Upper lobe of right lung (tissue), 1 donor: Measurements from ENCODE around the gene PIGR. TPM values are rescaled to one million over a fixed set of nuclear protein-coding genes. Genes with fewer than 3 reads are reported as not detected.

Experiments
- ATAC-seq: fragments of 200-7000 bp; cut with Tn5 transposase; one replicate; pipeline ENCODE4 v1.9.1; 2020; ENCODE audit warnings: mild to moderate bottlenecking, moderate library complexity
- DNase-seq: peaks from one replicate; pipeline ENCODE4 v3.0.0-alpha.2; 2020
- H3K27ac ChIP-seq: fragments of 200-600 bp; one replicate; pipeline ENCODE4 v1.8.0; 2022
- H3K27me3 ChIP-seq: fragments of 200-600 bp; one replicate; pipeline ENCODE4 v1.8.0; 2022; ENCODE audit warnings: mild to moderate bottlenecking
- H3K36me3 ChIP-seq: fragments of 200-600 bp; one replicate; pipeline ENCODE4 v1.8.0; 2022
- H3K4me1 ChIP-seq: fragments of 200-600 bp; one replicate; pipeline ENCODE4 v1.8.0; 2022
- H3K4me3 ChIP-seq: fragments of 200-600 bp; one replicate; pipeline ENCODE4 v1.8.0; 2022; ENCODE audit warnings: mild to moderate bottlenecking
- H3K9me3 ChIP-seq: fragments of 200-600 bp; one replicate; pipeline ENCODE4 v1.8.0; 2022
- intact Hi-C: fragments of 100-400 bp; cut with DNase I; formaldehyde crosslinking; loops from one replicate; pipeline ENCODE4 v1.11.0; 2022
- total RNA-seq: library from RNA; stranded (reverse); fragmentation: NEBNext Ultra II Directional; extraction: Animal tissue kit (Norgen Biotek cat#: 25700); gene quantifications from one replicate; pipeline ENCODE4 v1.2.1, GENCODE V29; 2021
- TF ChIP-seq, protein P1 (sequence below): fragments of 200-600 bp; IDR thresholded peaks from one replicate; pipeline ENCODE4 v1.8.0; 2022; ENCODE audit warnings: antibody characterized with exemption
- donor health status: DM: no; HTN: yes; CAD: no; lungs with severe emphysema.

PIGR gene
- total RNA-seq, 1 donor from 2014 or later: 700 TPM

GRCh38 chr1:206909161-206909882 is 36.9 kb downstream of the PIGR start:
- intact Hi-C loops: no loop called here
- Histone ChIP-seq H3K27ac (peak overlapping the region; percentile 75), H3K36me3 (peaks cover 3% of the 10 kb centered on the region), H3K9me3 (no peaks in the 10 kb centered on the region), H3K4me3 (peak overlapping the region; percentile 55), H3K4me1 (peaks cover 29% of the 10 kb centered on the region), H3K27me3 (no peaks in the 10 kb centered on the region)
- ATAC-seq: peak; percentile 91
- DNase-seq: peak; percentile 95
- TF ChIP-seq, protein P1, sequence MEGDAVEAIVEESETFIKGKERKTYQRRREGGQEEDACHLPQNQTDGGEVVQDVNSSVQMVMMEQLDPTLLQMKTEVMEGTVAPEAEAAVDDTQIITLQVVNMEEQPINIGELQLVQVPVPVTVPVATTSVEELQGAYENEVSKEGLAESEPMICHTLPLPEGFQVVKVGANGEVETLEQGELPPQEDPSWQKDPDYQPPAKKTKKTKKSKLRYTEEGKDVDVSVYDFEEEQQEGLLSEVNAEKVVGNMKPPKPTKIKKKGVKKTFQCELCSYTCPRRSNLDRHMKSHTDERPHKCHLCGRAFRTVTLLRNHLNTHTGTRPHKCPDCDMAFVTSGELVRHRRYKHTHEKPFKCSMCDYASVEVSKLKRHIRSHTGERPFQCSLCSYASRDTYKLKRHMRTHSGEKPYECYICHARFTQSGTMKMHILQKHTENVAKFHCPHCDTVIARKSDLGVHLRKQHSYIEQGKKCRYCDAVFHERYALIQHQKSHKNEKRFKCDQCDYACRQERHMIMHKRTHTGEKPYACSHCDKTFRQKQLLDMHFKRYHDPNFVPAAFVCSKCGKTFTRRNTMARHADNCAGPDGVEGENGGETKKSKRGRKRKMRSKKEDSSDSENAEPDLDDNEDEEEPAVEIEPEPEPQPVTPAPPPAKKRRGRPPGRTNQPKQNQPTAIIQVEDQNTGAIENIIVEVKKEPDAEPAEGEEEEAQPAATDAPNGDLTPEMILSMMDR: no peak

- peaks cover 8% of the 10 kb centered on the region for H3K36me3 ChIP-seq
- H3K9me3 ChIP-seq: no peaks in the 10 kb centered on the region
- TF ChIP-seq, protein P1: no peak
- H3K27me3 ChIP-seq: no peaks in the 10 kb centered on the region
- H3K4me1 ChIP-seq: peaks cover 29% of the 10 kb centered on the region
- H3K27ac ChIP-seq: no peak overlapping the region
- intact Hi-C loops: no loop called here
- no peak for DNase-seq
- H3K4me3 ChIP-seq: no peak overlapping the region
- no peak for ATAC-seq
Measured at GRCh38 chr1:206908038-206908437, 38.2 kb downstream of the PIGR start.

DNA sequence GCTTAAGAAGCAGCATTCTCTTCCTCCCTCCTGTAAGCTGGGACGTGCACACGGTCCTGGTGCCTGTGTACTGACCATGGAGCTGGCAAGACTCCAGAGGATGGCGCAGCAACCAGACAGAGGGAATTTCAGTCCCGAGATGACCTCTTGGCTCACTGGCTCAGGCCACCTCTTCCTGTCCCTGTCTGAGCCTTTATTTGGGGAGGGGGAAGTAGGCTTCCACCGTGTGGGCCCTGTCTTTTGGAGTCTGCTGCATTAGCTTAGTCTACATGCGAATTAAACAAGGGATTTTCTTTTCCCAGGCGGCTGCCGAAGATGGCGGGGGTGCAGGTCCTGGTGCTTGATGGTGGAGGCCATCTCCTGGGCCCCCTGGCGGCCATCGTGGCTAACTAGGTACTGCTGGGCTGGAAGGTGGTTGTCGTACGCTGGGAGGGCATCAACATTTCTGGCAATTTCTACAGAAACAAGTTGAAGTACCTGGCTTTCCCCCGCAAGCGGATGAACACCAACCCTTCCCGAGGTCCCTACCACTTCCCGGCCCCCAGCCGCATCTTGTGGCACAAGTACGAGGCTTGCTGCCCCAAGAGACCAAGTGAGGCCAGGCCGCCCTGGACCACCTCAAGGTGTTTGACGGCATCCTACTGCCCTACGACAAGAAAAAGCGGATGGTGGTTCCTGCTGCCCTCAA is 38.8 kb downstream of the PIGR start:
- no peak for ATAC-seq
- no peaks in the 10 kb centered on the region for H3K9me3 ChIP-seq

GRCh38 chr1:206905295-206906164 is 40.7 kb downstream of the PIGR start:
- TF ChIP-seq, protein P1: no peak

More for the DNA sequence above, 38.8 kb downstream of the PIGR start:
- H3K27me3 ChIP-seq: no peaks in the 10 kb centered on the region
- no peak overlapping the region for H3K27ac ChIP-seq
- no peak for DNase-seq
- peaks cover 8% of the 10 kb centered on the region for H3K36me3 ChIP-seq
- H3K4me1 ChIP-seq: peaks cover 29% of the 10 kb centered on the region
- H3K4me3 ChIP-seq: no peak overlapping the region
- TF ChIP-seq, protein P1: no peak
- intact Hi-C loops: no loop called here

DNA sequence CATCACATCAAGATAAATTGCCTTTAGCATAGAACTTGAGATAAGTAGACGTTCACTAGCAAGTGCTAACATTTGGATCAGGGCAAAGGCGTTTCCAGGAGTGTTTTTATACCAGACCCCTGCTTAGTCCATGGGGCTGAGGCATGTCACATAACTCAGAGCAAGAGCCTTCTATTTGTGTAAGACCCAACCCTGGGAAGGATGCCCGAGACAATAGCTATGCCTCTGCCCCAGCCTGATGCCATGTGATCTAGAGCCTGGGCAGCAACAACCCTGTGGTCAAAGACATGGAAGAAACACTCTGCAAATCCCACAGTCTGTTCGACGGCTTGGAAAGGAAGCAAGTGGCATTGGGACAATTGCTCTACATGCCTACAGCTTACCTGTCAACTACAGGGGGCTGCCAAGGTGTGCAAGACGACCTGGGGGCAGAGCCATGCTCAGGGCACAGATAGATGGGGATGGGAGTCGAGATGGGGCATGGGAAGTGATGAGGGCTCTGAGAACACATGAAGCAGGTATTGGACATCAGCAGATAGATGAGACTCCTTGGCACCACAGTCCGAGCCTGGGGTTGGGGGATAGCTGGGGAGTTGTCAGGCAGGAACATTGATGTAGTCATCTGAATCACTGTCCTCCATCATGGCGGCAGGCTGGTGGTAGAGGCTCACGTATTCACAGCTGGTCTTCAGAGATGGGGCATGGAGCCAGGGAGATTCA is 41.7 kb downstream of the PIGR start:
- Histone ChIP-seq H3K27me3 (no peaks in the 10 kb centered on the region), H3K4me3 (no peak overlapping the region), H3K36me3 (peaks cover 8% of the 10 kb centered on the region), H3K9me3 (no peaks in the 10 kb centered on the region), H3K27ac (no peak overlapping the region), H3K4me1 (peaks cover 11% of the 10 kb centered on the region)
- TF ChIP-seq, protein P1: no peak
- DNase-seq: no peak
- intact Hi-C loops: no loop called here
- no peak for ATAC-seq

More at GRCh38 chr1:206905295-206906164, 40.7 kb downstream of the PIGR start:
- no peak overlapping the region for H3K4me3 ChIP-seq
- intact Hi-C loops: no loop called here
- H3K4me1 ChIP-seq: peaks cover 19% of the 10 kb centered on the region
- no peaks in the 10 kb centered on the region for H3K27me3 ChIP-seq
- H3K9me3 ChIP-seq: no peaks in the 10 kb centered on the region
- DNase-seq: no peak
- no peak for ATAC-seq
- peaks cover 8% of the 10 kb centered on the region for H3K36me3 ChIP-seq
- no peak overlapping the region for H3K27ac ChIP-seq
